NB4 (cell line): ENCODE data around the gene KCNQ1.

Experiments
- DNase-seq: peaks from one replicate; pipeline ENCODE4 v3.0.0; 2010; ENCODE audit warnings: low read depth
- H3K4me3 ChIP-seq: one replicate; pipeline ENCODE4 v1.5.1; 2011; ENCODE audit warnings: mild to moderate bottlenecking, low read depth, low read length, moderate library complexity
- CTCF ChIP-seq: IDR thresholded peaks from one replicate; pipeline ENCODE4 v1.5.1; 2012; ENCODE audit warnings: low read depth, low read length
- MAX ChIP-seq: IDR thresholded peaks from 2 replicates; pipeline ENCODE4 v1.6.1; 2011; ENCODE audit warnings: low read depth, low read length
- MYC ChIP-seq: IDR thresholded peaks from 2 replicates; pipeline ENCODE4 v1.6.1; 2011; ENCODE audit warnings: low read depth, low read length
- POLR2A ChIP-seq: IDR thresholded peaks from 2 replicates; pipeline ENCODE4 v1.6.1; 2011; ENCODE audit warnings: mild to moderate bottlenecking; ENCODE audit not compliant: insufficient read length; ENCODE audit errors: extremely low read depth

KCNQ1 gene

DNA sequence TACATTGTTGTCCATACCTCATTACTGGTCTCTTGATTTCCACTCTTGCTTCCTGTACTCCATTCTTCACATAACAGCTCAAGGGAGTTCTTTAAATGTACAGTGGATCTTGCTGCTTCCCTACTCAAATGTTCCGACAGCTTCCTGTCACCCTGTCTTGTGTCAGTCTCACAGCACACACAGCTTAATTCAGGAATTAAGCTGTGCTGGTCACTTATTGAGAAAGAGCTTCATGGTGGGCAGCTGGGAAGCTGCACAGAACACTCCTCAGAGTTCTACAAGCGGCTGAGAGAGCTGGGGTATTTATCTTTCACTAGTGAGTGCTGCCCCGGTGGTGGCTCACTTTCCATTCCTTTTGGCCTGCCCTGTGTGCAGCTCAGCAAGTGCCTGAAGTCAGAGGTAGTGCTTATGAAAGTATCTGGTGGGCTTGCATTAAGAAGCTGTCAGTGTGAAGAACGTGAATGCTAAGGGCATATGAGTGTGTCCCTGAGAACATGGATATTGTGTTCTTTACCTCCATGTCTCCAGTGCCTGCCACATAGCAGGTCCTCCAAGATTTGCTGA, 206.3 kb downstream of the KCNQ1 start:
- no peak for DNase-seq
- no peak for TF ChIP-seq MYC
- no peak for TF ChIP-seq POLR2A
- TF ChIP-seq CTCF = no peak
- no peak for TF ChIP-seq MAX
- H3K4me3 ChIP-seq = no peak overlapping the region

- no peak for TF ChIP-seq POLR2A
- TF ChIP-seq CTCF = no peak
- TF ChIP-seq MYC = no peak
- no peak for TF ChIP-seq MAX
- no peak for DNase-seq
Observed at GRCh38 chr11:2651826-2652271, 207.0 kb downstream of the KCNQ1 start.

GRCh38 chr11:2652333-2653197, 207.8 kb downstream of the KCNQ1 start:
- TF ChIP-seq POLR2A (no peak), MYC (no peak), CTCF (no peak), MAX (no peak)
- H3K4me3 ChIP-seq = no peak overlapping the region
- DNase-seq = no peak

More at GRCh38 chr11:2651826-2652271, 207.0 kb downstream of the KCNQ1 start:
- no peak overlapping the region for H3K4me3 ChIP-seq

- TF ChIP-seq POLR2A = no peak
- TF ChIP-seq CTCF = no peak
- TF ChIP-seq MYC = no peak
- no peak for DNase-seq
- H3K4me3 ChIP-seq = no peak overlapping the region
Observed at GRCh38 chr11:2653198-2653551, 208.4 kb downstream of the KCNQ1 start.

GRCh38 chr11:2653930-2654739, 209.3 kb downstream of the KCNQ1 start:
- TF ChIP-seq CTCF = no peak
- TF ChIP-seq MAX = no peak
- TF ChIP-seq POLR2A = no peak
- TF ChIP-seq MYC = no peak
- no peak for DNase-seq
- H3K4me3 ChIP-seq = no peak overlapping the region
